K562 (cell line): ENCODE results near the gene COL11A2. TPM values are rescaled to one million over a fixed set of nuclear protein-coding genes. Genes with fewer than 3 reads are reported as not detected.

Source experiments
- ATAC-seq: fragments of 200-7000 bp; cut with Tn5 transposase; 3 replicates; pipeline ENCODE4 v1.9.1; 2020; ENCODE audit warnings: moderate library complexity
- BruUV-seq: library from RNA; stranded (reverse); fragments of 400-500 nt; replicated peaks from 2 replicates; lab custom pipeline; 2021; lab: Mats Ljungman, UMichigan
- CTCF ChIA-PET: fragments of 300-600 bp; formaldehyde crosslinking; extraction: SDS; loops from one replicate; lab custom pipeline; 2021; ENCODE audit warnings: low intra/inter-chr PET ratio; lab: Yijun Ruan, JAX
- POLR2A ChIA-PET: fragments of 300-600, 350-650 bp; sonication (Branson Sonifier 250); formaldehyde crosslinking; extraction: SDS; loops from one replicate; lab custom pipeline; 2021; ENCODE audit warnings: antibody characterized with exemption, inconsistent platforms; lab: Yijun Ruan, JAX
- DNase-seq, 4 experiments: peaks; one replicate each; pipeline versions ENCODE4 v3.0.0 to v3.0.0-alpha.2; 2011 to 2018; ENCODE audit warnings: low spot score in 3 of 4, mixed read lengths in 3 of 4; ENCODE audit errors: extremely low read depth in 1 of 4
- FAIRE-seq: peaks from 2 replicates; lab custom pipeline; 2011; peaks lifted over from hg19 to GRCh38; lab: Jason Lieb, UNC
- H2AFZ ChIP-seq: 2 replicates; pipeline ENCODE4 v1.6.0; 2011; ENCODE audit warnings: low read depth, low read length, control low read depth, inconsistent platforms
- H3K27ac ChIP-seq: fragments of 200-600 bp; 3 replicates; pipeline ENCODE4 v1.8.0; 2011; ENCODE audit warnings: low read depth, mild to moderate bottlenecking, control low read depth, inconsistent platforms, low read length, moderate library complexity, mixed read lengths; ENCODE audit errors: extremely low read depth
- H3K27me3 ChIP-seq, 2 experiments: fragments of 300-600 bp in 1 of 2; 2 replicates in 1 of 2; 3 replicates in 1 of 2; pipeline versions ENCODE4 v1.6.0 to v1.8.0; 2011; ENCODE audit warnings: inconsistent platforms in 2 of 2, low read length in 2 of 2, mild to moderate bottlenecking in 1 of 2, mixed read lengths in 1 of 2, moderate library complexity in 1 of 2; ENCODE audit not compliant: control insufficient read depth in 2 of 2, insufficient read depth in 2 of 2
- H3K36me3 ChIP-seq: fragments of 300-600 bp; 3 replicates; pipeline ENCODE4 v1.8.0; 2011; ENCODE audit warnings: mild to moderate bottlenecking, low read length, inconsistent platforms; ENCODE audit not compliant: control insufficient read depth, insufficient read depth
- H3K4me1 ChIP-seq, 2 experiments: fragments of 200-600 bp in 1 of 2; replicated peaks in 1 of 2; 2 replicates in 1 of 2; 3 replicates in 1 of 2; pipeline versions ENCODE4 v1.5.1 to v1.8.0; 2011; ENCODE audit warnings: inconsistent platforms in 2 of 2, low read length in 2 of 2, mild to moderate bottlenecking in 1 of 2, mixed read lengths in 1 of 2, moderate library complexity in 1 of 2; ENCODE audit not compliant: control insufficient read depth in 2 of 2, insufficient read depth in 2 of 2
- H3K4me2 ChIP-seq: 2 replicates; pipeline ENCODE4 v1.6.1; 2011; ENCODE audit warnings: low read length, control low read depth, inconsistent platforms, mixed read lengths; ENCODE audit not compliant: insufficient read depth
- H3K4me3 ChIP-seq: fragments of 200-600 bp; sonication (generic), shearing (Covaris generic); 2 replicates; pipeline ENCODE4 v1.5.1; 2016; ENCODE audit warnings: control low read depth, inconsistent platforms
- H3K79me2 ChIP-seq: fragments of 200-600 bp; 3 replicates; pipeline ENCODE4 v1.8.0; 2011; ENCODE audit warnings: low read length, inconsistent platforms; ENCODE audit not compliant: control insufficient read depth, insufficient read depth
- H3K9ac ChIP-seq, 2 experiments: 2 replicates each; pipeline versions ENCODE4 v1.6.0 to v1.6.1; 2011; ENCODE audit warnings: low read depth in 2 of 2, low read length in 2 of 2, control low read depth in 1 of 2, inconsistent platforms in 1 of 2, mild to moderate bottlenecking in 1 of 2, mixed read lengths in 1 of 2; ENCODE audit not compliant: insufficient read depth in 1 of 2
- H3K9me1 ChIP-seq: one replicate; pipeline ENCODE4 v1.6.0; 2011; ENCODE audit warnings: inconsistent platforms, mild to moderate bottlenecking, low read length, moderate library complexity; ENCODE audit not compliant: control insufficient read depth, insufficient read depth
- H3K9me3 ChIP-seq: replicated peaks from 2 replicates; pipeline ENCODE4 v1.5.1; 2011; ENCODE audit warnings: low read depth, low read length, inconsistent platforms; ENCODE audit not compliant: control insufficient read depth, insufficient read depth
- H4K20me1 ChIP-seq: replicated peaks from 2 replicates; pipeline ENCODE4 v1.6.1; 2011; ENCODE audit warnings: low read length, inconsistent platforms, mixed read lengths; ENCODE audit not compliant: control insufficient read depth, insufficient read depth
- CCNT2 ChIP-seq: IDR thresholded peaks from 2 replicates; pipeline ENCODE4 v1.6.1; 2011; ENCODE audit warnings: borderline replicate concordance, low read depth, mild to moderate bottlenecking, moderate library complexity, mixed read lengths, low read length; ENCODE audit not compliant: insufficient read length; ENCODE audit errors: extremely low read depth
- HDAC3 ChIP-seq: fragments of 450-650 bp; IDR thresholded peaks from 2 replicates; pipeline ENCODE4 v1.6.1; 2018; ENCODE audit warnings: borderline replicate concordance, mild to moderate bottlenecking, moderate library complexity; ENCODE audit not compliant: partially characterized antibody
- NCOR1 ChIP-seq: fragments of 450-650 bp; IDR thresholded peaks from 2 replicates; pipeline ENCODE4 v1.6.1; 2016; ENCODE audit warnings: mild to moderate bottlenecking, moderate library complexity
- POLR2G ChIP-seq: fragments of 200-400 bp; formaldehyde crosslinking; IDR thresholded peaks from 2 replicates; pipeline ENCODE4 v1.6.1; 2017; ENCODE audit warnings: low read depth, mild to moderate bottlenecking, antibody characterized with exemption, low read length, moderate library complexity
- RBFOX2 ChIP-seq: fragments of 200-400 bp; formaldehyde crosslinking; IDR thresholded peaks from 2 replicates; pipeline ENCODE4 v1.6.1; 2017; ENCODE audit warnings: low read depth, mild to moderate bottlenecking, low read length, moderate library complexity
- ZNF77 ChIP-seq: fragments of 250-450 bp; sonication (Bioruptor Pico); IDR thresholded peaks from 2 replicates; pipeline ENCODE4 v1.5.0; 2020
- WGBS: fragments of 100-300 bp; shearing (Covaris generic); methylation state at CpG from one replicate; pipeline ENCODE4 v1.1.6; 2016; ENCODE audit warnings: low coverage, mixed read lengths; ENCODE audit not compliant: insufficient coverage; ENCODE audit errors: missing lambda C conversion rate; 5-methylcytosine and 5-hydroxymethylcytosine counted together
- in situ Hi-C: fragments of 300-500 bp; cut with MboI; formaldehyde crosslinking; loops from 4 replicates; pipeline ENCODE4 v1.15.0; 2018; ENCODE audit warnings: inconsistent platforms, mixed read lengths
- intact Hi-C: fragments of 100-400 bp; cut with micrococcal nuclease; formaldehyde crosslinking; loops from 2 replicates; pipeline ENCODE4 v1.14.2; 2022
- polyA plus RNA-seq, 8 experiments: library from polyadenylated mRNA; depleted of rRNA in 4 of 8; stranded (reverse) in 5 of 8; unstranded in 3 of 8; fragments of >200 nt; fragmentation: Nextera tagmentation in 2 of 8; fragmentation: Illumina TruSeq in 1 of 8; extraction: Ambion mirVana in 2 of 8; extraction: Trizol in 1 of 8; gene quantifications; 2 replicates each; pipeline versions ENCODE4 v1.2.1 to v1.2.3, GENCODE V29; 2011 to 2014; ENCODE audit warnings: inconsistent platforms in 1 of 8, missing spikeins in 1 of 8
- total RNA-seq, 7 experiments: library from RNA; depleted of rRNA in 6 of 7; stranded (reverse); fragments of >200 nt in 6 of 7; fragmentation: Illumina TruSeq in 2 of 7; extraction: Trizol in 2 of 7; gene quantifications; 2 replicates each; pipeline versions ENCODE4 v1.2.1 to v1.2.3, GENCODE V29; 2011 to 2021; ENCODE audit warnings: low replicate concordance in 1 of 7

Gene COL11A2
- total and polyA plus RNA-seq, 9 of the 15 experiments (the other 6 are each of a cell fraction or from before 2014, with no cell fraction given) = 0.04 to 0.35 (median 0.09) TPM; not detected in 1

DNA sequence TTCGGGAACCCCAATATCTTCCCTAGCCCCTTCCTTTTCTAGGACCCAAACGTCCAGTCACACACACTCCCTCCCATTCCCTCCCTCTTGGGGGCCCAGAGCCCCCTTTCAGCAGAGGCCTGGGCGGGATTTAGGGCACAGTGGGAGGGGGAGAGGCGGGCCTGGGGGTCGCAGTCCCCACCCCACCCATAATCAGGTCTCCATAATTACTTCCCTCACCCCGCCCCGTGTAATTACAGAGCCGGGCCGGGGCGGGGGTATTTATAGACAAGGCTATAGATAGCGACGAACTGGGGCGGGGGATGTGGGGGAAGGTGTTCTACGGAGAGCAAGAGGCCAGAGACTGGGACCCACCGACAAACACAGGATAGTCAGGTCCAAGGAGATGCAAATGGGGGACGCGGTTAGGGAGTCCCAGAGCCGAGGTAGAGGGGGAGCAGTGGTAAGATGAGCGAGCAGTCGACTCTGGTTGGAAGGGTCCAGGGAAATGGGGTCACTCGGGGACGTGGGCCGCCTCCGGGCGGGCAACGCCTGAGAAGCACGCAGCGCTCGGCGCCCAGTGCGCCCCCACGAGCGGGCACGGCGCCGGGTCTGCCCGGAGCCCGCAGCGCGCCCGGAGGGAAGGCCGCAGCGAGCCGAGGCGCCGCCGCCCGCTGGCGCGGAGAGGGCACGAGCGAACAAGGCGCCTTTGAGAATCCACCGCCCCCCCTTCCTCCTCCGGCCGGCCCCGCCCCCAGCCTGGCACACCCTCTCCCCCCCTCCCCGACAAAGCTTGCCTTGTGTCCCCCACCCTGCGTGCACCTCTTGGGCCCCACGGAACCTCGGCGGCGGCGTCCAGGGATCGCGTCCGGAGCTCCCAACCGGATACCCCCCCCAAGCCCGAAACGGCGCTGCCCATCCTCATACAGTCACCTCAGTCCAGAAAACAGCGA is 670 bp upstream of the COL11A2 start:
- peaks cover 4% of the 10 kb centered on the region; the same call in 1 of the 3 replicates for H3K79me2 ChIP-seq
- H4K20me1 ChIP-seq = peaks cover 6% of the 10 kb centered on the region; the same call in 1 of the 2 replicates
- H3K9me1 ChIP-seq = peaks cover 7% of the 10 kb centered on the region
- DNase-seq = no peak
- H3K36me3 ChIP-seq = peaks cover 35% of the 10 kb centered on the region; the same call in 2 of the 3 replicates
- no peaks in the 10 kb centered on the region for H3K9me3 ChIP-seq
- peaks cover 17 to 20% of the 10 kb centered on the region in 2 experiments; a peak in 4 of 5 replicates for H3K27me3 ChIP-seq
- in situ Hi-C loops = no loop called here
- no peak overlapping the region for H3K27ac ChIP-seq
- no peak for ATAC-seq
- TF ChIP-seq NCOR1 (no peak), CCNT2 (peak; percentile 37), ZNF77 (no peak), POLR2G (0 out of 2 replicates have a peak, but pooled peaks have one; percentile 44), HDAC3 (no peak), RBFOX2 (0 out of 2 replicates have a peak, but pooled peaks have one; percentile 26)
- TF ChIP-seq, all 486 proteins: peak for 3
- Histone ChIP-seq H3K4me3 (no peak overlapping the region), H3K9ac (no peak overlapping the region), H3K4me1 (peaks cover 9 to 22% of the 10 kb centered on the region in 2 experiments; a peak in 4 of 5 replicates), H2AFZ (no peak overlapping the region), H3K4me2 (no peak overlapping the region)
- ChIA-PET CTCF (no interaction called here), POLR2A (no interaction called here)
- WGBS = 59% methylated on average over 41 of the region's 72 CpGs
- intact Hi-C loops = no loop called here
- no TSS peak for BruUV-seq
- no peak for FAIRE-seq
